HCT116 (cell line): ENCODE results near the gene EIF4E3. TPM values are rescaled to one million over a fixed set of nuclear protein-coding genes. Genes with fewer than 3 reads are reported as not detected.

Experiments
- ATAC-seq: fragments of 200-7000 bp; cut with Tn5 transposase; 2 replicates; pipeline ENCODE4 v1.9.1; 2020; ENCODE audit warnings: mild to moderate bottlenecking, moderate library complexity
- BruUV-seq: library from RNA; stranded (reverse); fragments of 400-500 nt; replicated peaks from 2 replicates; lab custom pipeline; 2021; lab: Mats Ljungman, UMichigan
- CTCF ChIA-PET: fragments of 300-600 bp; sonication (Branson Sonifier 250); formaldehyde crosslinking; loops from one replicate; lab custom pipeline; 2021; ENCODE audit warnings: antibody characterized with exemption; lab: Charles Lee
- POLR2A ChIA-PET: fragments of 300-600, 350-600 bp; sonication (Branson Sonifier 250); formaldehyde crosslinking; loops from one replicate; lab custom pipeline; 2021; ENCODE audit warnings: antibody characterized with exemption; lab: Charles Lee
- RAD21 ChIA-PET, 2 experiments: fragments of 300-600 bp; sonication (Branson Sonifier 250); formaldehyde crosslinking; loops; one replicate each; lab custom pipeline; 2023; ENCODE audit warnings: low total read pairs in 2 of 2; ENCODE audit not compliant: uncharacterized antibody in 2 of 2, unreplicated experiment in 2 of 2, low non-redundant PET in 1 of 2; lab: Charles Lee
- DNase-seq: peaks from one replicate; pipeline ENCODE4 v3.0.0-alpha.2; 2010; ENCODE audit warnings: low read depth, low spot score
- H2AFZ ChIP-seq: fragments of 200-600 bp; shearing (Covaris generic), sonication (generic); 2 replicates; pipeline ENCODE4 v1.6.1; 2017; ENCODE audit warnings: low read depth, mixed run types, mixed read lengths, antibody characterized with exemption, low read length; ENCODE audit not compliant: poor library complexity, severe bottlenecking
- H3K27ac ChIP-seq: 2 replicates; pipeline ENCODE4 v1.5.1; 2012; ENCODE audit warnings: low read depth, low read length
- H3K27me3 ChIP-seq: fragments of 200-600 bp; sonication (generic); 2 replicates; pipeline ENCODE4 v1.6.1; 2016; ENCODE audit warnings: mixed run types, low read length, mixed read lengths; ENCODE audit not compliant: insufficient read depth
- H3K36me3 ChIP-seq, 2 experiments: fragments of 200-500 bp in 1 of 2; fragments of 200-600 bp in 1 of 2; sonication (Bioruptor generic) in 1 of 2; sonication (generic) in 1 of 2; 2 replicates each; pipeline versions ENCODE4 v1.5.1 to v1.6.1; 2014 to 2016; ENCODE audit warnings: low read length in 2 of 2, inconsistent platforms in 1 of 2, mixed read lengths in 1 of 2, mixed run types in 1 of 2; ENCODE audit not compliant: insufficient read depth in 2 of 2, control insufficient read depth in 1 of 2
- H3K4me1 ChIP-seq, 2 experiments: fragments of 200-600 bp in 1 of 2; sonication (generic) in 1 of 2; 2 replicates each; pipeline versions ENCODE4 v1.5.1 to v1.6.1; 2012 to 2017; ENCODE audit warnings: low read length in 2 of 2, inconsistent platforms in 1 of 2, mild to moderate bottlenecking in 1 of 2, mixed read lengths in 1 of 2, mixed run types in 1 of 2, moderate library complexity in 1 of 2; ENCODE audit not compliant: insufficient read depth in 2 of 2, control insufficient read depth in 1 of 2
- H3K4me2 ChIP-seq: fragments of 200-600 bp; sonication (generic); 2 replicates; pipeline ENCODE4 v1.6.1; 2017; ENCODE audit warnings: mixed run types, low read length, mixed read lengths
- H3K4me3 ChIP-seq, 2 experiments: fragments of 200-600 bp in 1 of 2; sonication (generic) in 1 of 2; replicated peaks in 1 of 2; 2 replicates each; pipeline ENCODE4 v1.5.1; 2011 to 2016; ENCODE audit warnings: low read length in 2 of 2, control low read depth in 1 of 2, low read depth in 1 of 2, mild to moderate bottlenecking in 1 of 2, mixed read lengths in 1 of 2, mixed run types in 1 of 2
- H3K79me2 ChIP-seq: fragments of 200-600 bp; sonication (generic); 2 replicates; pipeline ENCODE4 v1.6.1; 2017; ENCODE audit warnings: mild to moderate bottlenecking, mixed run types, low read length, moderate library complexity, mixed read lengths; ENCODE audit not compliant: insufficient read depth
- H3K9ac ChIP-seq: fragments of 200-600 bp; sonication (generic); 2 replicates; pipeline ENCODE4 v1.6.1; 2016; ENCODE audit warnings: low read length, mixed read lengths
- H3K9me2 ChIP-seq: fragments of 200-600 bp; sonication (generic), shearing (Covaris generic); 2 replicates; pipeline ENCODE4 v1.6.1; 2017; ENCODE audit warnings: mixed run types, mild to moderate bottlenecking, moderate library complexity; ENCODE audit not compliant: insufficient read depth
- H3K9me3 ChIP-seq, 2 experiments: fragments of 200-500 bp in 1 of 2; fragments of 200-600 bp in 1 of 2; sonication (Bioruptor generic) in 1 of 2; sonication (generic) in 1 of 2; 2 replicates each; pipeline ENCODE4 v1.6.1; 2014 to 2017; ENCODE audit warnings: low read length in 2 of 2, mixed read lengths in 2 of 2, inconsistent platforms in 1 of 2, low read depth in 1 of 2, mild to moderate bottlenecking in 1 of 2, mixed run types in 1 of 2, moderate library complexity in 1 of 2; ENCODE audit not compliant: control insufficient read depth in 1 of 2, insufficient read depth in 1 of 2
- H4K20me1 ChIP-seq: fragments of 200-600 bp; sonication (generic), shearing (Covaris generic); 2 replicates; pipeline ENCODE4 v1.6.1; 2017; ENCODE audit warnings: mixed run types, mild to moderate bottlenecking, moderate library complexity; ENCODE audit not compliant: insufficient read depth
- CBX3 ChIP-seq: IDR thresholded peaks from 2 replicates; pipeline ENCODE4 v1.6.1; 2012; ENCODE audit warnings: low read depth
- CEBPB ChIP-seq: IDR thresholded peaks from 2 replicates; pipeline ENCODE4 v1.6.1; 2012; ENCODE audit warnings: low read depth
- EZH2 ChIP-seq: fragments of 200-600 bp; sonication (generic); IDR thresholded peaks from 2 replicates; pipeline ENCODE4 v1.6.1; 2017; ENCODE audit warnings: antibody characterized with exemption, mixed run types
- EZH2phosphoT487 ChIP-seq: fragments of 200-600 bp; IDR thresholded peaks from 2 replicates; pipeline ENCODE4 v1.6.1; 2018; ENCODE audit warnings: antibody characterized with exemption, borderline replicate concordance
- MAX ChIP-seq: IDR thresholded peaks from 2 replicates; pipeline ENCODE4 v1.6.1; 2012
- POLR2A ChIP-seq: IDR thresholded peaks from 2 replicates; pipeline ENCODE4 v1.7.0; 2011; ENCODE audit warnings: borderline replicate concordance; ENCODE audit not compliant: insufficient read depth, insufficient read length; ENCODE audit errors: extremely low read depth
- POLR2AphosphoS5 ChIP-seq: IDR thresholded peaks from 2 replicates; pipeline ENCODE4 v1.6.1; 2011; ENCODE audit warnings: mild to moderate bottlenecking, low read depth, low read length, moderate library complexity
- RAD21 ChIP-seq: IDR thresholded peaks from 2 replicates; pipeline ENCODE4 v1.6.1; 2012; ENCODE audit warnings: low read depth, mild to moderate bottlenecking
- SRF ChIP-seq: IDR thresholded peaks from 2 replicates; pipeline ENCODE4 v1.6.1; 2012; ENCODE audit warnings: low read depth
- YY1 ChIP-seq: IDR thresholded peaks from 2 replicates; pipeline ENCODE4 v1.6.1; 2011; ENCODE audit warnings: low read length, low read depth, moderate library complexity, mild to moderate bottlenecking; ENCODE audit not compliant: insufficient replicate concordance; ENCODE audit errors: extremely low read depth
- intact Hi-C: fragments of 100-400 bp; cut with micrococcal nuclease; formaldehyde crosslinking; loops from 2 replicates; pipeline ENCODE4 v1.10.0; 2022
- total RNA-seq: library from RNA; stranded (reverse); gene quantifications from one replicate; pipeline ENCODE4 v1.2.1, GENCODE V29; 2021; ENCODE audit not compliant: unreplicated experiment
- TF ChIP-seq, protein P1 (sequence below): IDR thresholded peaks from 2 replicates; pipeline ENCODE4 v1.6.1; 2012; ENCODE audit warnings: low read depth
- TF ChIP-seq, protein P2 (sequence below): IDR thresholded peaks from 2 replicates; pipeline ENCODE4 v1.6.1; 2012

The EIF4E3 gene
- total RNA-seq, 1 experiment from 2014 or later, result 6.0 TPM

DNA sequence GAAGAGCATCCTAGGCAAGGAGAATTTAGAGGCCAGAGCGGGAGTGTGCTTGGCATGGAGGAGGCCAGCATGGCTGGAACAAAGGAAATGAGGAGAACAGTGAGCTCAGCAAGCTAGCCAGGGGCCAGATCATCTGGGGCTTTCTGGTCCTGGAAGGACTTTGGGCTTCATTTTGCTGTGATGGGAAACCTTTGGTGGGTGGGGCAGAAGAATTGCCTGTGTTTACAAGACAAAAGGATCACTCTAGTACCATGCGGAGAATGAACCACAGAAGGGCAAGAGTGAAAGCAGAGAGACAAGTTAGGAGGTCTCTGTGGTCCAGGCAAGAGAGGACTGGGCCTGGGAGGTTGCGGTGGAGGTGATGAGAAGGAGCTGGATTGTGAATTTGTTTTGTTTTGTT lies 80.1 kb downstream of the EIF4E3 start:
- TF ChIP-seq POLR2A (no peak), EZH2phosphoT487 (no peak), SRF (no peak), CBX3 (no peak), YY1 (no peak), EZH2 (no peak), MAX (no peak), CEBPB (no peak), POLR2AphosphoS5 (no peak), RAD21 (no peak)
- TF ChIP-seq, protein P1, sequence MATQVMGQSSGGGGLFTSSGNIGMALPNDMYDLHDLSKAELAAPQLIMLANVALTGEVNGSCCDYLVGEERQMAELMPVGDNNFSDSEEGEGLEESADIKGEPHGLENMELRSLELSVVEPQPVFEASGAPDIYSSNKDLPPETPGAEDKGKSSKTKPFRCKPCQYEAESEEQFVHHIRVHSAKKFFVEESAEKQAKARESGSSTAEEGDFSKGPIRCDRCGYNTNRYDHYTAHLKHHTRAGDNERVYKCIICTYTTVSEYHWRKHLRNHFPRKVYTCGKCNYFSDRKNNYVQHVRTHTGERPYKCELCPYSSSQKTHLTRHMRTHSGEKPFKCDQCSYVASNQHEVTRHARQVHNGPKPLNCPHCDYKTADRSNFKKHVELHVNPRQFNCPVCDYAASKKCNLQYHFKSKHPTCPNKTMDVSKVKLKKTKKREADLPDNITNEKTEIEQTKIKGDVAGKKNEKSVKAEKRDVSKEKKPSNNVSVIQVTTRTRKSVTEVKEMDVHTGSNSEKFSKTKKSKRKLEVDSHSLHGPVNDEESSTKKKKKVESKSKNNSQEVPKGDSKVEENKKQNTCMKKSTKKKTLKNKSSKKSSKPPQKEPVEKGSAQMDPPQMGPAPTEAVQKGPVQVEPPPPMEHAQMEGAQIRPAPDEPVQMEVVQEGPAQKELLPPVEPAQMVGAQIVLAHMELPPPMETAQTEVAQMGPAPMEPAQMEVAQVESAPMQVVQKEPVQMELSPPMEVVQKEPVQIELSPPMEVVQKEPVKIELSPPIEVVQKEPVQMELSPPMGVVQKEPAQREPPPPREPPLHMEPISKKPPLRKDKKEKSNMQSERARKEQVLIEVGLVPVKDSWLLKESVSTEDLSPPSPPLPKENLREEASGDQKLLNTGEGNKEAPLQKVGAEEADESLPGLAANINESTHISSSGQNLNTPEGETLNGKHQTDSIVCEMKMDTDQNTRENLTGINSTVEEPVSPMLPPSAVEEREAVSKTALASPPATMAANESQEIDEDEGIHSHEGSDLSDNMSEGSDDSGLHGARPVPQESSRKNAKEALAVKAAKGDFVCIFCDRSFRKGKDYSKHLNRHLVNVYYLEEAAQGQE, result no peak
- TF ChIP-seq, protein P2, sequence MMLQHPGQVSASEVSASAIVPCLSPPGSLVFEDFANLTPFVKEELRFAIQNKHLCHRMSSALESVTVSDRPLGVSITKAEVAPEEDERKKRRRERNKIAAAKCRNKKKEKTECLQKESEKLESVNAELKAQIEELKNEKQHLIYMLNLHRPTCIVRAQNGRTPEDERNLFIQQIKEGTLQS, result no peak
- TF ChIP-seq, all 23 proteins: peak for 0
- no peaks in the 10 kb centered on the region for H3K9me2 ChIP-seq
- H3K4me3 ChIP-seq, result no peak overlapping the region
- DNase-seq (no peak), ATAC-seq (no peak)
- no peaks in the 10 kb centered on the region for H3K79me2 ChIP-seq
- peaks cover 0 to 7% of the 10 kb centered on the region in 2 experiments; a peak in 2 of 4 replicates for H3K4me1 ChIP-seq
- POLR2A ChIA-PET, result no interaction called here
- H3K27me3 ChIP-seq, result no peaks in the 10 kb centered on the region
- H3K4me2 ChIP-seq, result no peak overlapping the region
- CTCF ChIA-PET, result no interaction called here
- no peaks in the 10 kb centered on the region for H3K36me3 ChIP-seq
- BruUV-seq, result no TSS peak
- intact Hi-C loops, result no loop called here
- H3K27ac ChIP-seq, result no peak overlapping the region
- no peaks in the 10 kb centered on the region for H3K9me3 ChIP-seq
- H3K9ac ChIP-seq, result no peak overlapping the region
- H4K20me1 ChIP-seq, result no peaks in the 10 kb centered on the region
- H2AFZ ChIP-seq, result no peak overlapping the region
- RAD21 ChIA-PET, result no interaction called here
